Measurements from ENCODE around the gene GCNT4. TPM values are rescaled to one million over a fixed set of nuclear protein-coding genes. Genes with fewer than 3 reads are reported as not detected.

The GCNT4 gene
- total and polyA plus RNA-seq, 2 experiments from 2014 or later, result 2.5 to 5.4 TPM

DNA sequence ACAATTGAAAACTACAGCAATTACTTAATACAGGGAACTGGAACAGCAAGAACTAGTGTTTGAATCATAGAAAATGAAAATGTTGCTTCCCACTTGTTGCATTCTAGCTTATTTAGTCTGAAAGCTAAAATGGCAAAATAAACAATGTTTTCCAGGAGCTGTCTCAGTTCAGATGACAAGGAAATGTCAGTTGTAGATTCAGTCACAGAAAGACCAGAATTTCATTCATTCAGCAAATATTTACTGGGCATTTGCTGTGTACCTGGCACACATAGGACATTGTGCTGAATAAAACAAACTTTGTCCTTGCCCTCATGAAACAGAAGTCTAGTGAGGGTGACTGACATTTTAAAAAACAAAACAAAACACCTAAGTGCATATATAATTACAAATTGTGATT lies 41.5 kb downstream of the GCNT4 start:
- no peaks in the 10 kb centered on the region for H3K9me2 ChIP-seq (ENCODE audit: insufficient read depth)
- no peaks in the 10 kb centered on the region for H3K27me3 ChIP-seq (ENCODE audit: insufficient read depth)
- Mint-ChIP-seq H3K4me1 (peaks cover 24% of the 10 kb centered on the region), H3K4me3 (no peak overlapping the region), H3K9me3 (peaks cover 2% of the 10 kb centered on the region; the same call in 2 of the 3 replicates), H3K27ac (no peak overlapping the region), H3K27me3 (ENCODE audit: insufficient read depth, low read depth, poor library complexity) (peaks cover 1% of the 10 kb centered on the region), H3K36me3 (ENCODE audit: low read depth) (peaks cover 2% of the 10 kb centered on the region; the same call in 2 of the 3 replicates)
- no peak overlapping the region for H3K4me2 ChIP-seq
- H2AFZ ChIP-seq, result no peak overlapping the region
- no peaks in the 10 kb centered on the region for H3K36me3 ChIP-seq (ENCODE audit: insufficient read depth)
- H3K4me3 ChIP-seq, result no peak overlapping the region
- no peaks in the 10 kb centered on the region for H3K79me2 ChIP-seq (replicated peaks; ENCODE audit: insufficient read depth)
- H3K27ac ChIP-seq (ENCODE audit: low read depth), result no peak overlapping the region
- no peaks in the 10 kb centered on the region for H4K20me1 ChIP-seq (replicated peaks; ENCODE audit: insufficient read depth)
- no peak for DNase-seq (ENCODE audit: low spot score)
- ATAC-seq, result no peak
- TF ChIP-seq CTCF (conservative IDR thresholded peaks at IDR 0.05; ENCODE audit: low read depth in 2 of 2) (no peak), ZNF462 (CRISPR knock-in tag; IDR thresholded peaks at IDR 0.05) (no peak), NANOG (IDR thresholded peaks at IDR 0.05; ENCODE audit: borderline replicate concordance) (no peak), JUNB (IDR thresholded peaks at IDR 0.05; ENCODE audit: unreplicated experiment) (no peak), ETS1 (IDR thresholded peaks at IDR 0.05) (no peak), ZNF114 (CRISPR knock-in tag; IDR thresholded peaks at IDR 0.05) (no peak), POLR2AphosphoS5 (IDR thresholded peaks at IDR 0.05; ENCODE audit: low read depth) (no peak), EZH2 (IDR thresholded peaks at IDR 0.05; ENCODE audit: low read depth, unreplicated experiment) (no peak), CREB1 (CRISPR knock-in tag; IDR thresholded peaks at IDR 0.05; ENCODE audit: low read depth) (no peak), REST (IDR thresholded peaks at IDR 0.05; ENCODE audit: unreplicated experiment) (no peak), STAT1 (IDR thresholded peaks at IDR 0.05; ENCODE audit: unreplicated experiment) (no peak), ZNF331 (CRISPR knock-in tag; IDR thresholded peaks at IDR 0.05; ENCODE audit: low read depth) (no peak), EZH2phosphoT487 (IDR thresholded peaks at IDR 0.05; ENCODE audit: unreplicated experiment) (no peak)
- peaks cover 24% of the 10 kb centered on the region for H3K4me1 ChIP-seq (ENCODE audit: insufficient read depth)
- H3F3A ChIP-seq (replicated peaks; ENCODE audit: low read depth), result no peaks in the 10 kb centered on the region

Data from GM23338 (cell line).